ENCODE data around the gene VSNL1. TPM values are rescaled to one million over a fixed set of nuclear protein-coding genes. Genes with fewer than 3 reads are reported as not detected.

Gene VSNL1
- total RNA-seq, 1 experiment from 2014 or later = not detected

DNA sequence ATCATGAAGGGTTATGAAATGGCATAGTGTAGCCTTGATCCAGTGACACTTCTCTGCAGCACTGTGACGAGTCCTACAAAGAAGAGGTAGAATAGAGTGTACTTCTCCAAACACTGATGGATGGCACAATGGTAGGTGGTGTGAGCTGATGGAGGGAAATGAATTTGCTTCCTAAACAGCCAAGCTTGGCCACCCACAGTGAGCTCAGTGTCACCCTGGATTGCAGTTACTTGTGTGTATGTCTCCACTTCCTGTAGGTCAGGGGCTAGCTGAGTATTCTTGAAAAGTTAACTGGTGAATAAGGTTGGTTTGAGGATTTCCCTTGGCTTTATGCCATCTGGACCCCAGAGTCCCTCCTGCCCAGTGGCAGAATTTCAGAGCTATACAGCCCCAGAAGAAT, 75.9 kb downstream of the VSNL1 start:
- no peaks in the 10 kb centered on the region for H3K9me3 ChIP-seq (ENCODE audit: insufficient read depth, low read depth)
- peaks cover 12% of the 10 kb centered on the region; the same call in 1 of the 2 replicates for H3F3A ChIP-seq (ENCODE audit: insufficient read depth, low read depth)
- H3K27ac ChIP-seq = peak overlapping the region; percentile 30
- H3K9me2 ChIP-seq (ENCODE audit: insufficient read depth) = 0 out of 2 replicates have a peak, but pooled peaks cover 5% of the 10 kb centered on the region
- no peak overlapping the region for H3K4me3 ChIP-seq
- H4K20me1 ChIP-seq (ENCODE audit: insufficient read depth) = no peaks in the 10 kb centered on the region
- BruUV-seq (replicated peaks) = no TSS peak
- H3K4me1 ChIP-seq (replicated peaks; ENCODE audit: insufficient read depth) = peaks cover 24% of the 10 kb centered on the region
- H3K79me2 ChIP-seq (ENCODE audit: low read depth) = no peaks in the 10 kb centered on the region
- no peak overlapping the region for H3K4me2 ChIP-seq
- ChIA-PET POLR2A (ENCODE audit: unreplicated experiment) (no interaction called here), CTCF (no interaction called here)
- DNase-seq = no peak
- TF ChIP-seq EZH2 (IDR thresholded peaks at IDR 0.05; ENCODE audit: low read depth) = no peak
- no peak for TF ChIP-seq CTCF (conservative IDR thresholded peaks at IDR 0.05)
- H3K36me3 ChIP-seq (ENCODE audit: low read depth) = no peaks in the 10 kb centered on the region
- no peak overlapping the region for H2AFZ ChIP-seq
- intact Hi-C loops (cut with micrococcal nuclease; ENCODE audit: unreplicated experiment) = no loop called here
- H3K27me3 ChIP-seq (ENCODE audit: insufficient read depth, low read depth) = no peaks in the 10 kb centered on the region

DNA sequence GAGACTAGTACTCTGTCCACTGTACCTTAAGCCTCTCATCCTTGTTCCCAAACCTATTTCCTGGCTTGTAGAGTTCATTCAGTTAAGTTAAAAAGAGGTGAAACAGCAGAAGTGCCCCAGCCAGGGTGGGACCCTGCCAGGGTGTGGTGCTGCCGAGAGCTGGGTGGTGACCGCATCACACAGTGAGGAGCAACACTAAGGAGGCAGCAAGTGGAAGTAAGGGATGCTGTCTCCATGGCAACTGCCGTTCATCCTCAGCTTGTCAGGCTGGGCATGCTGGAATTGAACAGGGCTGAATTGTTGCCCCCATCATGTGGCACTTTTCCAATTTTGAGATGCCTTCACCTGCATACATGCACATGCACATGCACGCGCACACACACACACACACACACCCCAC, 77.0 kb downstream of the VSNL1 start:
- DNase-seq = no peak
- intact Hi-C loops (cut with micrococcal nuclease; ENCODE audit: unreplicated experiment) = no loop called here
- TF ChIP-seq EZH2 (IDR thresholded peaks at IDR 0.05; ENCODE audit: low read depth) (no peak), CTCF (conservative IDR thresholded peaks at IDR 0.05) (no peak)
- no peaks in the 10 kb centered on the region for H4K20me1 ChIP-seq (ENCODE audit: insufficient read depth)
- H3K9me3 ChIP-seq (ENCODE audit: insufficient read depth, low read depth) = no peaks in the 10 kb centered on the region
- ChIA-PET CTCF (no interaction called here), POLR2A (ENCODE audit: unreplicated experiment) (no interaction called here)
- H3K27ac ChIP-seq = no peak overlapping the region
- H2AFZ ChIP-seq = no peak overlapping the region
- 0 out of 2 replicates have a peak, but pooled peaks cover 5% of the 10 kb centered on the region for H3K9me2 ChIP-seq (ENCODE audit: insufficient read depth)
- H3F3A ChIP-seq (ENCODE audit: insufficient read depth, low read depth) = peaks cover 12% of the 10 kb centered on the region; the same call in 1 of the 2 replicates
- no peak overlapping the region for H3K4me3 ChIP-seq
- no peaks in the 10 kb centered on the region for H3K79me2 ChIP-seq (ENCODE audit: low read depth)
- no TSS peak for BruUV-seq (replicated peaks)
- H3K27me3 ChIP-seq (ENCODE audit: insufficient read depth, low read depth) = no peaks in the 10 kb centered on the region
- no peak overlapping the region for H3K4me2 ChIP-seq
- H3K4me1 ChIP-seq (replicated peaks; ENCODE audit: insufficient read depth) = peaks cover 27% of the 10 kb centered on the region
- H3K36me3 ChIP-seq (ENCODE audit: low read depth) = no peaks in the 10 kb centered on the region

- Histone ChIP-seq H3K4me2 (no peak overlapping the region), H3K27me3 (ENCODE audit: insufficient read depth, low read depth) (no peaks in the 10 kb centered on the region), H3K9me3 (ENCODE audit: insufficient read depth, low read depth) (no peaks in the 10 kb centered on the region), H3F3A (ENCODE audit: insufficient read depth, low read depth) (peaks cover 12% of the 10 kb centered on the region; the same call in 1 of the 2 replicates), H3K27ac (no peak overlapping the region), H4K20me1 (ENCODE audit: insufficient read depth) (no peaks in the 10 kb centered on the region), H3K4me3 (no peak overlapping the region), H3K79me2 (ENCODE audit: low read depth) (no peaks in the 10 kb centered on the region), H2AFZ (no peak overlapping the region), H3K4me1 (replicated peaks; ENCODE audit: insufficient read depth) (peaks cover 27% of the 10 kb centered on the region), H3K9me2 (ENCODE audit: insufficient read depth) (0 out of 2 replicates have a peak, but pooled peaks cover 5% of the 10 kb centered on the region), H3K36me3 (ENCODE audit: low read depth) (no peaks in the 10 kb centered on the region)
- BruUV-seq (replicated peaks) = no TSS peak
- ChIA-PET CTCF (no interaction called here), POLR2A (ENCODE audit: unreplicated experiment) (no interaction called here)
- intact Hi-C loops (cut with micrococcal nuclease; ENCODE audit: unreplicated experiment) = no loop called here
- no peak for DNase-seq
- TF ChIP-seq CTCF (conservative IDR thresholded peaks at IDR 0.05) = no peak
- TF ChIP-seq EZH2 (IDR thresholded peaks at IDR 0.05; ENCODE audit: low read depth) = no peak
Observed at GRCh38 chr2:17617955-17618354, 77.5 kb downstream of the VSNL1 start.

Data from PC-9 (cell line).